LNCaP clone FGC (cell line): Measurements from ENCODE around the gene SORT1.
"Not testable (repeated sequence)": the region's sequence is repeated elsewhere in the genome, so short reads cannot be mapped to it uniquely, and the experiment has no call there.

Source experiments
- DNase-seq: peaks from one replicate; pipeline ENCODE4 v3.0.0-alpha.2; 2011; ENCODE audit warnings: low read depth
- H3K4me3 ChIP-seq: 2 replicates; pipeline ENCODE4 v1.5.1; 2011; ENCODE audit warnings: mild to moderate bottlenecking, low read depth, low read length, control low read depth
- TF ChIP-seq, protein P1 (sequence below): IDR thresholded peaks from 2 replicates; pipeline ENCODE4 v1.5.1; 2012; ENCODE audit warnings: mild to moderate bottlenecking; ENCODE audit not compliant: control insufficient read depth, insufficient read depth; ENCODE audit errors: extremely low read depth

Gene SORT1

DNA sequence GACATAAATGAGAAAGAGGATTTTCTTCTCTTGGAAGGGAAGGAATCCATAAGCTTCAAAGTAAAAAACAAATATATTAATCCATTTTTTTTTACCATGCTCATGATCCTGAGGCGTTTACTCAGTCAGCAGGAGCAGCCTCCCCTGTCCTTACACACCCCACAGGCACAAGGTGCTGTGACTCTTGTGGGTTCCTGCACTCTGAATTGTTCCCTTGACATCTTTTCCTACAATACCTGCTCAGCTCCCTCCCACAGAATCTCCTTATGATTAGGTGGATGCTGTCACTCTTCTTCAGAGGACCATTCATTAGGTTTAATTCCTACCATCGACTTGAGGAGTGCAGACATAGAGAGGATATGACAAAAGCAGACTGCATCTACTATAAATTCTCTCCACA, 104.7 kb downstream of the SORT1 start:
- DNase-seq, result no peak
- TF ChIP-seq, protein P1, sequence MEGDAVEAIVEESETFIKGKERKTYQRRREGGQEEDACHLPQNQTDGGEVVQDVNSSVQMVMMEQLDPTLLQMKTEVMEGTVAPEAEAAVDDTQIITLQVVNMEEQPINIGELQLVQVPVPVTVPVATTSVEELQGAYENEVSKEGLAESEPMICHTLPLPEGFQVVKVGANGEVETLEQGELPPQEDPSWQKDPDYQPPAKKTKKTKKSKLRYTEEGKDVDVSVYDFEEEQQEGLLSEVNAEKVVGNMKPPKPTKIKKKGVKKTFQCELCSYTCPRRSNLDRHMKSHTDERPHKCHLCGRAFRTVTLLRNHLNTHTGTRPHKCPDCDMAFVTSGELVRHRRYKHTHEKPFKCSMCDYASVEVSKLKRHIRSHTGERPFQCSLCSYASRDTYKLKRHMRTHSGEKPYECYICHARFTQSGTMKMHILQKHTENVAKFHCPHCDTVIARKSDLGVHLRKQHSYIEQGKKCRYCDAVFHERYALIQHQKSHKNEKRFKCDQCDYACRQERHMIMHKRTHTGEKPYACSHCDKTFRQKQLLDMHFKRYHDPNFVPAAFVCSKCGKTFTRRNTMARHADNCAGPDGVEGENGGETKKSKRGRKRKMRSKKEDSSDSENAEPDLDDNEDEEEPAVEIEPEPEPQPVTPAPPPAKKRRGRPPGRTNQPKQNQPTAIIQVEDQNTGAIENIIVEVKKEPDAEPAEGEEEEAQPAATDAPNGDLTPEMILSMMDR, result no peak
- no peak overlapping the region for H3K4me3 ChIP-seq

DNA sequence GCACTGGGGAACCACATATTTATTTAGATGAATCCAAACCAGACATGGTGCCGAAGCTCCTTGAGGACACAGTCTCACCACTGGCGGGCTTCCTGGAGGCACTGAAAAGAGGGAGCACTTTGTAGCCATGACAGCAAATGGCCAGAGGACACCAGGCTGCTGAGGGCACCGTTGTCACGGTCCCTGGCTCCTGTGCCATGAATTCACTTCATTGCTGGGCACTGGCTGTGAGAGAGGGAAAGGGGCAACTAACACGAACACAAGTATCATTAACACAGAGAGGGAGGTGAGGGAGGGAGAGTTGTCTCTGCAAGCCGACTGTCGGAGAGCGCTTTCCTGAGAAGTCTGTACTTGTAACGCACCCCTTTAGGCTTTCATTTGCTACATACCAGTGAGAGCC, 105.4 kb downstream of the SORT1 start:
- DNase-seq, result no peak
- H3K4me3 ChIP-seq, result no peak overlapping the region
- TF ChIP-seq, protein P1, result no peak

- H3K4me3 ChIP-seq, result no peak overlapping the region
- TF ChIP-seq, protein P1, result no peak
- DNase-seq, result no peak
Observed at GRCh38 chr1:109290998-109291397, 106.7 kb downstream of the SORT1 start.

GRCh38 chr1:109290137-109290536, 107.6 kb downstream of the SORT1 start:
- no peak for DNase-seq
- TF ChIP-seq, protein P1, result no peak
- H3K4me3 ChIP-seq, result no peak overlapping the region

GRCh38 chr1:109286762-109287161, 111.0 kb downstream of the SORT1 start:
- not testable (repeated sequence) for H3K4me3 ChIP-seq, DNase-seq

GRCh38 chr1:109283748-109284600, 113.7 kb downstream of the SORT1 start:
- TF ChIP-seq, protein P1, result no peak
- DNase-seq, result no peak
- H3K4me3 ChIP-seq, result peak overlapping the region; percentile 81

GRCh38 chr1:109282952-109283747, 114.6 kb downstream of the SORT1 start, which contains the start of gene PSRC1:
PSRC1 (minus strand) TSS chr1:109283145.
- DNase-seq, result peak; percentile 83
- peak within 1 kb of the TSS; percentile 81 for H3K4me3 ChIP-seq
- TF ChIP-seq, protein P1, result peak; percentile 37
